WTC11 (cell line): ENCODE measurements around the gene OMA1. TPM values are rescaled to one million over a fixed set of nuclear protein-coding genes. Genes with fewer than 3 reads are reported as not detected.

Source experiments
- ATAC-seq: fragments of 200-7000 bp; cut with Tn5 transposase; 2 replicates; pipeline ENCODE4 v1.10.0; 2021; ENCODE audit warnings: mild to moderate bottlenecking, moderate library complexity
- CTCF ChIA-PET: fragments of 300-600 bp; sonication (Branson Sonifier 250); formaldehyde crosslinking; loops from one replicate; lab custom pipeline; 2021; ENCODE audit warnings: antibody characterized with exemption; lab: Charles Lee
- POLR2A ChIA-PET: fragments of 350-600 bp; sonication (Branson Sonifier 250); formaldehyde crosslinking; loops from one replicate; lab custom pipeline; 2021; ENCODE audit warnings: antibody characterized with exemption; lab: Charles Lee
- DNase-seq: peaks from one replicate; pipeline ENCODE4 v3.0.0; 2021; ENCODE audit warnings: low spot score
- H3K27ac Mint-ChIP-seq: 2 replicates; pipeline ENCODE4 v1.8.0; 2021; ENCODE audit warnings: mixed read lengths
- H3K27me3 Mint-ChIP-seq: 2 replicates; pipeline ENCODE4 v1.8.0; 2021; ENCODE audit warnings: low read depth, mild to moderate bottlenecking, moderate library complexity, mixed read lengths
- H3K36me3 Mint-ChIP-seq: 2 replicates; pipeline ENCODE4 v1.8.0; 2021; ENCODE audit warnings: mixed read lengths
- H3K4me1 Mint-ChIP-seq: 2 replicates; pipeline ENCODE4 v1.8.0; 2022; ENCODE audit warnings: mixed read lengths
- H3K4me3 Mint-ChIP-seq: 2 replicates; pipeline ENCODE4 v1.8.0; 2021; ENCODE audit warnings: mild to moderate bottlenecking, moderate library complexity, mixed read lengths
- H3K9me3 Mint-ChIP-seq: 2 replicates; pipeline ENCODE4 v1.8.0; 2021; ENCODE audit warnings: mixed read lengths
- EMX1 ChIP-seq: fragments of 250-450 bp; sonication (Bioruptor Pico); IDR thresholded peaks from 2 replicates; pipeline ENCODE4 v1.8.0; 2021; ENCODE audit warnings: mild to moderate bottlenecking
- GABPB1 ChIP-seq: sonication (generic); formaldehyde crosslinking; IDR thresholded peaks from 2 replicates; pipeline ENCODE4 v1.8.1; 2023; ENCODE audit warnings: mild to moderate bottlenecking, missing genetic modification reagents
- HMGA2 ChIP-seq: fragments of 250-450 bp; sonication (Bioruptor Pico); IDR thresholded peaks from 2 replicates; pipeline ENCODE4 v1.4.0; 2021; ENCODE audit warnings: mild to moderate bottlenecking, moderate library complexity
- IRF2 ChIP-seq: sonication (generic); formaldehyde crosslinking; IDR thresholded peaks from 2 replicates; pipeline ENCODE4 v1.8.0; 2022; ENCODE audit warnings: low read depth, missing genetic modification reagents, borderline replicate concordance
- KAT7 ChIP-seq: sonication (generic); formaldehyde crosslinking; IDR thresholded peaks from 2 replicates; pipeline ENCODE4 v1.8.1; 2023; ENCODE audit warnings: missing genetic modification reagents, mild to moderate bottlenecking, borderline replicate concordance
- MYBL2 ChIP-seq: sonication (generic); formaldehyde crosslinking; IDR thresholded peaks from 2 replicates; pipeline ENCODE4 v1.8.1; 2023; ENCODE audit warnings: mild to moderate bottlenecking, moderate library complexity, missing genetic modification reagents
- NFATC4 ChIP-seq: fragments of 250-450 bp; sonication (Bioruptor Pico); IDR thresholded peaks from 2 replicates; pipeline ENCODE4 v1.9.0; 2021; ENCODE audit warnings: mild to moderate bottlenecking
- OVOL2 ChIP-seq: fragments of 250-450 bp; sonication (Bioruptor Pico); IDR thresholded peaks from 2 replicates; pipeline ENCODE4 v1.9.0; 2021; ENCODE audit warnings: mild to moderate bottlenecking, borderline replicate concordance
- TEAD4 ChIP-seq: sonication (generic); formaldehyde crosslinking; IDR thresholded peaks from 2 replicates; pipeline ENCODE4 v1.8.0; 2022; ENCODE audit warnings: mild to moderate bottlenecking, missing genetic modification reagents
- ZNF396 ChIP-seq: fragments of 250-450 bp; sonication (Bioruptor Pico); IDR thresholded peaks from 2 replicates; pipeline ENCODE4 v1.8.0; 2021; ENCODE audit warnings: mild to moderate bottlenecking, moderate library complexity, borderline replicate concordance
- ZNF416 ChIP-seq: fragments of 250-450 bp; sonication (Bioruptor Pico); IDR thresholded peaks from 2 replicates; pipeline ENCODE4 v1.9.0; 2021; ENCODE audit warnings: mild to moderate bottlenecking, inconsistent platforms
- ZNF423 ChIP-seq: fragments of 250-450 bp; sonication (Bioruptor Pico); IDR thresholded peaks from 2 replicates; pipeline ENCODE4 v2.1.2; 2022; ENCODE audit warnings: mild to moderate bottlenecking, moderate library complexity
- total RNA-seq: library from RNA; stranded (reverse); gene quantifications from 3 replicates; pipeline ENCODE4 v1.2.3, GENCODE V29; 2021
- TF ChIP-seq, protein P1 (sequence below): fragments of 250-450 bp; sonication (Bioruptor Pico); IDR thresholded peaks from 2 replicates; pipeline ENCODE4 v1.9.0; 2021; ENCODE audit warnings: mild to moderate bottlenecking
- TF ChIP-seq, protein P2 (sequence below): sonication (generic); formaldehyde crosslinking; conservative IDR thresholded peaks from 2 replicates; pipeline ENCODE4 v1.8.1; 2023; ENCODE audit warnings: mild to moderate bottlenecking, low read depth, missing genetic modification reagents, moderate library complexity
- TF ChIP-seq, protein P3 (sequence below): sonication (generic); formaldehyde crosslinking; IDR thresholded peaks from 2 replicates; pipeline ENCODE4 v1.8.0; 2022; ENCODE audit warnings: mild to moderate bottlenecking, missing genetic modification reagents
- TF ChIP-seq, protein P4 (sequence below): sonication (generic); formaldehyde crosslinking; IDR thresholded peaks from 2 replicates; pipeline ENCODE4 v1.8.0; 2023; ENCODE audit warnings: mild to moderate bottlenecking, missing genetic modification reagents
- TF ChIP-seq, protein P5 (sequence below): fragments of 250-450 bp; sonication (Bioruptor Pico); IDR thresholded peaks from 2 replicates; pipeline ENCODE4 v1.9.0; 2021; ENCODE audit warnings: moderate library complexity, mild to moderate bottlenecking, inconsistent platforms, borderline replicate concordance
- TF ChIP-seq, protein P6 (sequence below): sonication (generic); formaldehyde crosslinking; IDR thresholded peaks from 2 replicates; pipeline ENCODE4 v1.8.0; 2022; ENCODE audit warnings: mild to moderate bottlenecking, missing genetic modification reagents

OMA1 gene
- total RNA-seq, 1 experiment from 2014 or later = 10.5 TPM

DNA sequence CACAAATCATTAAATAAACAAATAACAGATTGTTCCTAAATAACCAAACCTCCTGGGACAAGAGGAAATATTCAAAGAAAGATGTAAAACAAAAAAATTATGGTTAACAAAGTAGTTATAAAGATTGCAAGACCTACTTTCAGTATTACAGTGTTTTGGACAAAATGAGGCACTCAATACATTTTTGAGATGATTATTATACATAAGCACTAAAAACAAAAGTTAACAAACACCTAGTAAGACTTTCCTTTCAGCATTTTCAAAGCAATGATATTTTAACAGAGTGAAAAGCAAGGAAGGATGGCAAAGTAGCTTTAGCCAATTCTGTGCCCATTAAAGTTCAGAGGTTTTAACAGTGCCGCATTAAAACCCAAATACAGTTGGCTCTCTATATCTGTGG is 17.2 kb downstream of the OMA1 start:
- TF ChIP-seq EMX1 (CRISPR knock-in tag) = no peak
- TF ChIP-seq TEAD4 = no peak
- no peak for TF ChIP-seq OVOL2 (CRISPR knock-in tag)
- TF ChIP-seq KAT7 (CRISPR knock-in tag) = no peak
- TF ChIP-seq, protein P1, sequence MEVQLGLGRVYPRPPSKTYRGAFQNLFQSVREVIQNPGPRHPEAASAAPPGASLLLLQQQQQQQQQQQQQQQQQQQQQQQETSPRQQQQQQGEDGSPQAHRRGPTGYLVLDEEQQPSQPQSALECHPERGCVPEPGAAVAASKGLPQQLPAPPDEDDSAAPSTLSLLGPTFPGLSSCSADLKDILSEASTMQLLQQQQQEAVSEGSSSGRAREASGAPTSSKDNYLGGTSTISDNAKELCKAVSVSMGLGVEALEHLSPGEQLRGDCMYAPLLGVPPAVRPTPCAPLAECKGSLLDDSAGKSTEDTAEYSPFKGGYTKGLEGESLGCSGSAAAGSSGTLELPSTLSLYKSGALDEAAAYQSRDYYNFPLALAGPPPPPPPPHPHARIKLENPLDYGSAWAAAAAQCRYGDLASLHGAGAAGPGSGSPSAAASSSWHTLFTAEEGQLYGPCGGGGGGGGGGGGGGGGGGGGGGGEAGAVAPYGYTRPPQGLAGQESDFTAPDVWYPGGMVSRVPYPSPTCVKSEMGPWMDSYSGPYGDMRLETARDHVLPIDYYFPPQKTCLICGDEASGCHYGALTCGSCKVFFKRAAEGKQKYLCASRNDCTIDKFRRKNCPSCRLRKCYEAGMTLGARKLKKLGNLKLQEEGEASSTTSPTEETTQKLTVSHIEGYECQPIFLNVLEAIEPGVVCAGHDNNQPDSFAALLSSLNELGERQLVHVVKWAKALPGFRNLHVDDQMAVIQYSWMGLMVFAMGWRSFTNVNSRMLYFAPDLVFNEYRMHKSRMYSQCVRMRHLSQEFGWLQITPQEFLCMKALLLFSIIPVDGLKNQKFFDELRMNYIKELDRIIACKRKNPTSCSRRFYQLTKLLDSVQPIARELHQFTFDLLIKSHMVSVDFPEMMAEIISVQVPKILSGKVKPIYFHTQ (CRISPR knock-in tag) = no peak
- no peak for TF ChIP-seq HMGA2 (CRISPR knock-in tag)
- TF ChIP-seq IRF2 (CRISPR knock-in tag) = no peak
- TF ChIP-seq ZNF423 (CRISPR knock-in tag) = no peak
- TF ChIP-seq, protein P2, sequence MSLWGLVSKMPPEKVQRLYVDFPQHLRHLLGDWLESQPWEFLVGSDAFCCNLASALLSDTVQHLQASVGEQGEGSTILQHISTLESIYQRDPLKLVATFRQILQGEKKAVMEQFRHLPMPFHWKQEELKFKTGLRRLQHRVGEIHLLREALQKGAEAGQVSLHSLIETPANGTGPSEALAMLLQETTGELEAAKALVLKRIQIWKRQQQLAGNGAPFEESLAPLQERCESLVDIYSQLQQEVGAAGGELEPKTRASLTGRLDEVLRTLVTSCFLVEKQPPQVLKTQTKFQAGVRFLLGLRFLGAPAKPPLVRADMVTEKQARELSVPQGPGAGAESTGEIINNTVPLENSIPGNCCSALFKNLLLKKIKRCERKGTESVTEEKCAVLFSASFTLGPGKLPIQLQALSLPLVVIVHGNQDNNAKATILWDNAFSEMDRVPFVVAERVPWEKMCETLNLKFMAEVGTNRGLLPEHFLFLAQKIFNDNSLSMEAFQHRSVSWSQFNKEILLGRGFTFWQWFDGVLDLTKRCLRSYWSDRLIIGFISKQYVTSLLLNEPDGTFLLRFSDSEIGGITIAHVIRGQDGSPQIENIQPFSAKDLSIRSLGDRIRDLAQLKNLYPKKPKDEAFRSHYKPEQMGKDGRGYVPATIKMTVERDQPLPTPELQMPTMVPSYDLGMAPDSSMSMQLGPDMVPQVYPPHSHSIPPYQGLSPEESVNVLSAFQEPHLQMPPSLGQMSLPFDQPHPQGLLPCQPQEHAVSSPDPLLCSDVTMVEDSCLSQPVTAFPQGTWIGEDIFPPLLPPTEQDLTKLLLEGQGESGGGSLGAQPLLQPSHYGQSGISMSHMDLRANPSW (CRISPR knock-in tag) = no peak
- no peak for TF ChIP-seq NFATC4
- TF ChIP-seq, protein P3, sequence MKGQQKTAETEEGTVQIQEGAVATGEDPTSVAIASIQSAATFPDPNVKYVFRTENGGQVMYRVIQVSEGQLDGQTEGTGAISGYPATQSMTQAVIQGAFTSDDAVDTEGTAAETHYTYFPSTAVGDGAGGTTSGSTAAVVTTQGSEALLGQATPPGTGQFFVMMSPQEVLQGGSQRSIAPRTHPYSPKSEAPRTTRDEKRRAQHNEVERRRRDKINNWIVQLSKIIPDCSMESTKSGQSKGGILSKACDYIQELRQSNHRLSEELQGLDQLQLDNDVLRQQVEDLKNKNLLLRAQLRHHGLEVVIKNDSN (CRISPR knock-in tag) = no peak
- TF ChIP-seq ZNF416 = no peak
- TF ChIP-seq, protein P4, sequence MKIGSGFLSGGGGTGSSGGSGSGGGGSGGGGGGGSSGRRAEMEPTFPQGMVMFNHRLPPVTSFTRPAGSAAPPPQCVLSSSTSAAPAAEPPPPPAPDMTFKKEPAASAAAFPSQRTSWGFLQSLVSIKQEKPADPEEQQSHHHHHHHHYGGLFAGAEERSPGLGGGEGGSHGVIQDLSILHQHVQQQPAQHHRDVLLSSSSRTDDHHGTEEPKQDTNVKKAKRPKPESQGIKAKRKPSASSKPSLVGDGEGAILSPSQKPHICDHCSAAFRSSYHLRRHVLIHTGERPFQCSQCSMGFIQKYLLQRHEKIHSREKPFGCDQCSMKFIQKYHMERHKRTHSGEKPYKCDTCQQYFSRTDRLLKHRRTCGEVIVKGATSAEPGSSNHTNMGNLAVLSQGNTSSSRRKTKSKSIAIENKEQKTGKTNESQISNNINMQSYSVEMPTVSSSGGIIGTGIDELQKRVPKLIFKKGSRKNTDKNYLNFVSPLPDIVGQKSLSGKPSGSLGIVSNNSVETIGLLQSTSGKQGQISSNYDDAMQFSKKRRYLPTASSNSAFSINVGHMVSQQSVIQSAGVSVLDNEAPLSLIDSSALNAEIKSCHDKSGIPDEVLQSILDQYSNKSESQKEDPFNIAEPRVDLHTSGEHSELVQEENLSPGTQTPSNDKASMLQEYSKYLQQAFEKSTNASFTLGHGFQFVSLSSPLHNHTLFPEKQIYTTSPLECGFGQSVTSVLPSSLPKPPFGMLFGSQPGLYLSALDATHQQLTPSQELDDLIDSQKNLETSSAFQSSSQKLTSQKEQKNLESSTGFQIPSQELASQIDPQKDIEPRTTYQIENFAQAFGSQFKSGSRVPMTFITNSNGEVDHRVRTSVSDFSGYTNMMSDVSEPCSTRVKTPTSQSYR (CRISPR knock-in tag) = no peak
- TF ChIP-seq, protein P5, sequence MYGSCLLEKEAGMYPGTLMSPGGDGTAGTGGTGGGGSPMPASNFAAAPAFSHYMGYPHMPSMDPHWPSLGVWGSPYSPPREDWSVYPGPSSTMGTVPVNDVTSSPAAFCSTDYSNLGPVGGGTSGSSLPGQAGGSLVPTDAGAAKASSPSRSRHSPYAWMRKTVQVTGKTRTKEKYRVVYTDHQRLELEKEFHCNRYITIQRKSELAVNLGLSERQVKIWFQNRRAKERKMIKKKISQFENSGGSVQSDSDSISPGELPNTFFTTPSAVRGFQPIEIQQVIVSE (CRISPR knock-in tag) = no peak
- TF ChIP-seq GABPB1 (CRISPR knock-in tag) = no peak
- TF ChIP-seq, protein P6, sequence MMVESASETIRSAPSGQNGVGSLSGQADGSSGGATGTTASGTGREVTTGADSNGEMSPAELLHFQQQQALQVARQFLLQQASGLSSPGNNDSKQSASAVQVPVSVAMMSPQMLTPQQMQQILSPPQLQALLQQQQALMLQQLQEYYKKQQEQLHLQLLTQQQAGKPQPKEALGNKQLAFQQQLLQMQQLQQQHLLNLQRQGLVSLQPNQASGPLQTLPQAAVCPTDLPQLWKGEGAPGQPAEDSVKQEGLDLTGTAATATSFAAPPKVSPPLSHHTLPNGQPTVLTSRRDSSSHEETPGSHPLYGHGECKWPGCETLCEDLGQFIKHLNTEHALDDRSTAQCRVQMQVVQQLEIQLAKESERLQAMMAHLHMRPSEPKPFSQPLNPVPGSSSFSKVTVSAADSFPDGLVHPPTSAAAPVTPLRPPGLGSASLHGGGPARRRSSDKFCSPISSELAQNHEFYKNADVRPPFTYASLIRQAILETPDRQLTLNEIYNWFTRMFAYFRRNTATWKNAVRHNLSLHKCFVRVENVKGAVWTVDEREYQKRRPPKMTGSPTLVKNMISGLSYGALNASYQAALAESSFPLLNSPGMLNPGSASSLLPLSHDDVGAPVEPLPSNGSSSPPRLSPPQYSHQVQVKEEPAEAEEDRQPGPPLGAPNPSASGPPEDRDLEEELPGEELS (CRISPR knock-in tag) = no peak
- no peak for TF ChIP-seq ZNF396 (CRISPR knock-in tag)
- no peak for TF ChIP-seq MYBL2 (CRISPR knock-in tag)
- Mint-ChIP-seq H3K9me3 (no peaks in the 10 kb centered on the region), H3K4me3 (no peak overlapping the region), H3K27ac (no peak overlapping the region), H3K36me3 (no peaks in the 10 kb centered on the region), H3K27me3 (no peaks in the 10 kb centered on the region), H3K4me1 (no peaks in the 10 kb centered on the region)
- no peak for DNase-seq
- no peak for ATAC-seq
- ChIA-PET CTCF (no interaction called here), POLR2A (no interaction called here)
